Uterus (tissue), 2 donors: ENCODE measurements around the gene SH3BGR.

ENCODE experiments used
- POLR2A ChIP-seq, 2 donors: fragments of 450-650 bp; IDR thresholded peaks; one replicate each; pipeline ENCODE4 v1.6.1; 2016; ENCODE audit warnings: antibody characterized with exemption in 2 of 2, mild to moderate bottlenecking in 1 of 2, moderate library complexity in 1 of 2
- TF ChIP-seq, protein P1 (sequence below), 4 experiments: fragments of 200-600 bp in 2 of 4; fragments of 450-650 bp in 2 of 4; sonication (generic) in 2 of 4; IDR thresholded peaks; one replicate each; pipeline ENCODE4 v1.5.1; 2016 to 2019; ENCODE audit warnings: antibody characterized with exemption in 4 of 4, mild to moderate bottlenecking in 2 of 4, moderate library complexity in 1 of 4

DNA sequence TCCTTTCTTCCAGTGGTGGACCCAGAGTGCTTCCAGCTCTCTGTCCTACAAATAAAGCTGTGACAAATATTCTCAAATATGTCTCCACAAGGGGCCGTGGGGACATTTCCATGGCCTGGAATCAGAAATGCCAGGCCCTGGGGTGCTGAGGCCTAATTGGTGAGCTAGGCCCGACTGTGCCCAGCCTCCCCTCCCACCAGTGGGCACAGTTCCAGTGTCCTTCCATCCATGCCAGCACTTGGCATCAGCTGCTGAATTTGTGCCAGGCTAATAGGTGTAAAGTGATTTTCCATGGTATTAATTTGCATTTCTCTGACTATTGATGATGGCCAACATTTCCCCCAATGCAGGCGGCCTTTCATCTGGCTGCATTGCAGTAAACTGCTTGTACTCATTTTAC, 112.4 kb downstream of the SH3BGR start:
- no peak for TF ChIP-seq POLR2A (IDR thresholded peaks at IDR 0.05)
- TF ChIP-seq, protein P1, sequence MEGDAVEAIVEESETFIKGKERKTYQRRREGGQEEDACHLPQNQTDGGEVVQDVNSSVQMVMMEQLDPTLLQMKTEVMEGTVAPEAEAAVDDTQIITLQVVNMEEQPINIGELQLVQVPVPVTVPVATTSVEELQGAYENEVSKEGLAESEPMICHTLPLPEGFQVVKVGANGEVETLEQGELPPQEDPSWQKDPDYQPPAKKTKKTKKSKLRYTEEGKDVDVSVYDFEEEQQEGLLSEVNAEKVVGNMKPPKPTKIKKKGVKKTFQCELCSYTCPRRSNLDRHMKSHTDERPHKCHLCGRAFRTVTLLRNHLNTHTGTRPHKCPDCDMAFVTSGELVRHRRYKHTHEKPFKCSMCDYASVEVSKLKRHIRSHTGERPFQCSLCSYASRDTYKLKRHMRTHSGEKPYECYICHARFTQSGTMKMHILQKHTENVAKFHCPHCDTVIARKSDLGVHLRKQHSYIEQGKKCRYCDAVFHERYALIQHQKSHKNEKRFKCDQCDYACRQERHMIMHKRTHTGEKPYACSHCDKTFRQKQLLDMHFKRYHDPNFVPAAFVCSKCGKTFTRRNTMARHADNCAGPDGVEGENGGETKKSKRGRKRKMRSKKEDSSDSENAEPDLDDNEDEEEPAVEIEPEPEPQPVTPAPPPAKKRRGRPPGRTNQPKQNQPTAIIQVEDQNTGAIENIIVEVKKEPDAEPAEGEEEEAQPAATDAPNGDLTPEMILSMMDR (IDR thresholded peaks at IDR 0.05) = no peak
